GM12878 (cell line): Measurements from ENCODE around the gene INPP4B. TPM values are rescaled to one million over a fixed set of nuclear protein-coding genes. Genes with fewer than 3 reads are reported as not detected.

ENCODE experiments used
- KAT2A ChIP-seq: conservative IDR thresholded peaks from 2 replicates; pipeline ENCODE4 v1.6.1; 2011; ENCODE audit warnings: low read depth, low read length; ENCODE audit not compliant: control insufficient read depth
- REST ChIP-seq: IDR thresholded peaks from 2 replicates; pipeline ENCODE4 v1.6.1; 2012; ENCODE audit warnings: mild to moderate bottlenecking, low read depth, low read length
- SKIL ChIP-seq: fragments of 450-650 bp; IDR thresholded peaks from 2 replicates; pipeline ENCODE4 v1.6.1; 2017; ENCODE audit warnings: mild to moderate bottlenecking, low read depth, inconsistent platforms; ENCODE audit not compliant: poor library complexity, severe bottlenecking
- WRNIP1 ChIP-seq: IDR thresholded peaks from 2 replicates; pipeline ENCODE4 v1.6.1; 2011; ENCODE audit warnings: low read depth, low read length, improper control_type of control experiment, borderline replicate concordance
- ZBTB4 ChIP-seq: fragments of 450-650 bp; formaldehyde crosslinking; IDR thresholded peaks from 2 replicates; pipeline ENCODE4 v1.4.0; 2022; ENCODE audit warnings: mild to moderate bottlenecking, moderate library complexity
- polyA plus RNA-seq, 11 experiments: library from polyadenylated mRNA; depleted of rRNA in 4 of 11; unstranded in 6 of 11; stranded (reverse) in 5 of 11; fragments of >200 nt; fragmentation: Nextera tagmentation in 4 of 11; fragmentation: Illumina TruSeq in 1 of 11; extraction: Ambion mirVana in 4 of 11; extraction: Trizol in 1 of 11; gene quantifications; 1 replicate in 1 of 11; 2 replicates in 10 of 11; pipeline versions ENCODE4 v1.2.1 to v1.2.3, GENCODE V29; 2011 to 2016; ENCODE audit warnings: inconsistent platforms in 2 of 11, missing spikeins in 2 of 11, low read depth in 1 of 11
- total RNA-seq, 4 experiments: library from RNA; depleted of rRNA in 3 of 4; stranded (reverse); fragments of >200 nt in 3 of 4; fragmentation: Illumina TruSeq in 1 of 4; extraction: Trizol in 1 of 4; gene quantifications; 2 replicates each; pipeline versions ENCODE4 v1.2.1 to v1.2.3, GENCODE V29; 2013 to 2021
- TF ChIP-seq, protein P1 (sequence below): IDR thresholded peaks from 2 replicates; pipeline ENCODE4 v1.6.1; 2011; ENCODE audit warnings: borderline replicate concordance, low read depth, mild to moderate bottlenecking, moderate library complexity, mixed read lengths, low read length; ENCODE audit not compliant: insufficient read depth; ENCODE audit errors: extremely low read length

INPP4B gene
- total and polyA plus RNA-seq, 10 of the 15 experiments (the other 5 are each of a cell fraction or from before 2014, with no cell fraction given) = 0.53 to 11.2 (median 0.95) TPM

DNA sequence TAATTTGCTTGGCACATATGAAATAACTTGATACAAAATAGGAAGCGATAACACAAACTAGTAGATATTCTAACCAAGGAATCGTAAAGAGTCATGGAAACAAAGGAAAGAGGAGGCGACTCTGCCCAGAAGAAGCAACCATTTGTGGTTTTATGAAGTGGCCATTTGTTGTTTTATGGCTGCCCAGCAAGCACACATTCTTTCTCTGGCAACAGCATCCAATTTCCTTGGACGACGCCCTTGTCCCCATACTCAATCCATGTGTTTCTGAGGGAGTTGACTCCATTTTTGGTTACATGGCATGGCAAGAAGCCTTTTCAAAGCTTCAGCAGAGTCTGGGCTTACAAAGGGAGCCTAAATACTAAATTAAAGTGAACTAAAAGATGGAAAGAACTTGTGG lies 295.1 kb downstream of the INPP4B start (continued):
- TF ChIP-seq REST = no peak
- no peak for TF ChIP-seq SKIL
- no peak for TF ChIP-seq ZBTB4 (CRISPR knock-in tag)
- no peak for TF ChIP-seq KAT2A
- TF ChIP-seq, protein P1, sequence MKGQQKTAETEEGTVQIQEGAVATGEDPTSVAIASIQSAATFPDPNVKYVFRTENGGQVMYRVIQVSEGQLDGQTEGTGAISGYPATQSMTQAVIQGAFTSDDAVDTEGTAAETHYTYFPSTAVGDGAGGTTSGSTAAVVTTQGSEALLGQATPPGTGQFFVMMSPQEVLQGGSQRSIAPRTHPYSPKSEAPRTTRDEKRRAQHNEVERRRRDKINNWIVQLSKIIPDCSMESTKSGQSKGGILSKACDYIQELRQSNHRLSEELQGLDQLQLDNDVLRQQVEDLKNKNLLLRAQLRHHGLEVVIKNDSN = no peak
- TF ChIP-seq WRNIP1 = no peak
- TF ChIP-seq, all 136 proteins: peak for 0
